Pancreas (tissue), 10 donors: ENCODE data around the gene PANK3. TPM values are rescaled to one million over a fixed set of nuclear protein-coding genes. Genes with fewer than 3 reads are reported as not detected.
"Not testable (repeated sequence)": the region's sequence is repeated elsewhere in the genome, so short reads cannot be mapped to it uniquely, and the experiment has no call there.

Experiments
- ATAC-seq, 4 donors: fragments of 200-7000 bp; cut with Tn5 transposase; one replicate each; pipeline versions ENCODE4 v1.8.0 to v1.9.1; 2020; ENCODE audit warnings: mild to moderate bottlenecking in 4 of 4, moderate library complexity in 4 of 4
- DNase-seq, 6 donors: peaks; one replicate each; pipeline ENCODE4 v3.0.0-alpha.2; 2020
- FAIRE-seq: peaks from 2 replicates; lab custom pipeline; 2012; peaks lifted over from hg19 to GRCh38; lab: Jason Lieb, UNC
- H3K27ac ChIP-seq, 4 donors: fragments of 200-600 bp; sonication (generic); 1 replicate in 3 of 4; 2 replicates in 1 of 4; pipeline versions ENCODE4 v1.5.0 to v1.8.0; 2020
- H3K27me3 ChIP-seq, 4 donors: fragments of 200-600 bp; one replicate each; pipeline ENCODE4 v1.8.0; 2021
- H3K36me3 ChIP-seq, 3 donors: fragments of 200-600 bp; sonication (generic) in 1 of 3; one replicate each; pipeline versions ENCODE4 v1.5.0 to v1.8.0; 2020 to 2021
- H3K4me1 ChIP-seq, 3 donors: fragments of 200-600 bp; one replicate each; pipeline ENCODE4 v1.8.0; 2021
- H3K4me3 ChIP-seq, 4 donors: fragments of 200-600 bp; sonication (generic) in 2 of 4; one replicate each; pipeline versions ENCODE4 v1.5.0 to v1.8.0; 2020 to 2021
- H3K9me3 ChIP-seq, 4 donors: fragments of 200-600 bp; one replicate each; pipeline ENCODE4 v1.8.0; 2021
- WGBS, 2 donors: extraction: QIAGEN DNeasy Blood & Tissue Kit; methylation state at CpG; one replicate each; pipeline ENCODE4 v1.1.7; 2013; 5-methylcytosine and 5-hydroxymethylcytosine counted together
- intact Hi-C, 3 donors: fragments of 100-400 bp; cut with DNase I; formaldehyde crosslinking; loops; one replicate each; pipeline versions ENCODE4 v1.11.1 to v1.14.2; 2022
- polyA plus RNA-seq, 2 donors: library from polyadenylated mRNA; stranded (reverse); fragments of 200-250 nt; gene quantifications; one replicate each; pipeline ENCODE4 v1.2.3, GENCODE V29; 2013
- total RNA-seq, 6 donors: library from RNA; stranded (reverse); fragmentation: NEBNext Ultra II Directional in 4 of 6; extraction: Animal tissue kit (Norgen Biotek cat#: 25700) in 4 of 6; gene quantifications; one replicate each; pipeline versions ENCODE4 v1.2.1 to v1.2.4, GENCODE V29; 2021 to 2023
- TF ChIP-seq, protein P1 (sequence below), 4 donors: fragments of 200-600 bp; sonication (generic) in 3 of 4; IDR thresholded peaks; one replicate each; pipeline versions ENCODE4 v1.5.0 to v1.8.0; 2021; ENCODE audit warnings: antibody characterized with exemption in 4 of 4
- donor health status: healthy with polysubstance abuse.
- donor health status: DM: no; HTN: no; CAD: no; lungs with moderate emphysema.
- donor health status: DM: no; HTN: no; CAD: no.
- donor health status: control.
- donor health status: control.
- donor health status: Bipolar disorder and iron deficiency.
- donor health status: DM: yes; HTN: yes; CAD: no.
- donor health status: DM: no; HTN: no; CAD: no.
- donor health status: DM: no; HTN: no; CAD: no.
- donor health status: DM: yes; HTN: yes; CAD: no.

The PANK3 gene
- total and polyA plus RNA-seq, 8 donors = 2.2 to 25.8 (median 16.5) TPM

DNA sequence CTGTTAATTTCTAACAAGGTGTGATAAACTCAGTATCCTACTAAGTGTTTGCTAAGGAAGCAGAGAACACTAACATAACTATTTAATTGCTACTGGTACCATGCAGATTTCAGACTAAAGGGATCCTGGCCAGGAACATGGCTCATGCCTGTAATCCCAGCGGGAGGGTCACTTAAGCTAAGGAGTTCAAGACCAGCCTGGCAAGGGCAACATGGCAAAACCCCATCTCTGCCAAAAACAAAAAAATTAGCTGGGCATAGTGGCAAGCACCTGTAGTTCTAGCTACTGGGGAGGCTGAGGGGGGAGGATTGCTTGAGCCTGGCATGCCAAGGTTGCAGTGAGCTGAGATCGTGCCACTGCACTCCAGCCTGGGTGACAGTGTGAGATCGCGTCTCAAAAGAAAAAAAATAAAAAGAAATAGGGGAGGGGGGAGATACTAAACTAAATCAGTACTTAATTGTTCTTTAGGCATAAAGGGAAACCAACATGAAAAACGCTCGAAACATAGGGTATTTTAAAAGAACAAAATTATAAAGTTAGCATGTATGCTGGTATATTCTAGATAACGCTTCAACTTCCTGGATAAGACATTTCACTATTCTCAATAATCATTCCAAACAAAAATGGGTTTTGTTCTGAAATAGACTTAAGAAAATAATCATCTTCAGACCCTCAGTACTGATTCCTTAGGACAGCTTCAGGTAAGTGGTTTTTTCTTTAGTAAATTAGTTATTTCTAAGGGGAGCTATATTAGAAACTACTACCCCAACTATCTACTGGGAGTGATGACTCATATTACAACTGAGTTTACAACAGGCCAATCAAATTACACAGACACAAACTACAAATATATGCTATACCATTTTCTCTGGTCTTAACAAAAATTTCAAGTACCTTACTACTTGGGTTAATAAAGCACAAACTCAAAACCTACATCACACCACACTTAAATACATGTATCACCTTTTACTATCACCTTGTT is 3.5 kb downstream of the PANK3 start:
- Histone ChIP-seq H3K27ac (no peak overlapping the region), H3K4me1 (peaks cover 0 to 11% (median 0%) of the 10 kb centered on the region in 3 donors), H3K4me3 (no peak overlapping the region), H3K9me3 (no peaks in the 10 kb centered on the region), H3K36me3 (no peaks in the 10 kb centered on the region), H3K27me3 (no peaks in the 10 kb centered on the region)
- 80 to 88% methylated on average over 7 of the region's 7 CpGs for WGBS, 2 donors
- TF ChIP-seq, protein P1, sequence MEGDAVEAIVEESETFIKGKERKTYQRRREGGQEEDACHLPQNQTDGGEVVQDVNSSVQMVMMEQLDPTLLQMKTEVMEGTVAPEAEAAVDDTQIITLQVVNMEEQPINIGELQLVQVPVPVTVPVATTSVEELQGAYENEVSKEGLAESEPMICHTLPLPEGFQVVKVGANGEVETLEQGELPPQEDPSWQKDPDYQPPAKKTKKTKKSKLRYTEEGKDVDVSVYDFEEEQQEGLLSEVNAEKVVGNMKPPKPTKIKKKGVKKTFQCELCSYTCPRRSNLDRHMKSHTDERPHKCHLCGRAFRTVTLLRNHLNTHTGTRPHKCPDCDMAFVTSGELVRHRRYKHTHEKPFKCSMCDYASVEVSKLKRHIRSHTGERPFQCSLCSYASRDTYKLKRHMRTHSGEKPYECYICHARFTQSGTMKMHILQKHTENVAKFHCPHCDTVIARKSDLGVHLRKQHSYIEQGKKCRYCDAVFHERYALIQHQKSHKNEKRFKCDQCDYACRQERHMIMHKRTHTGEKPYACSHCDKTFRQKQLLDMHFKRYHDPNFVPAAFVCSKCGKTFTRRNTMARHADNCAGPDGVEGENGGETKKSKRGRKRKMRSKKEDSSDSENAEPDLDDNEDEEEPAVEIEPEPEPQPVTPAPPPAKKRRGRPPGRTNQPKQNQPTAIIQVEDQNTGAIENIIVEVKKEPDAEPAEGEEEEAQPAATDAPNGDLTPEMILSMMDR (IDR thresholded peaks at IDR 0.05) = no peak
- ATAC-seq (no peak), DNase-seq (no peak), FAIRE-seq (no peak)
- intact Hi-C loops = no loop called here

DNA sequence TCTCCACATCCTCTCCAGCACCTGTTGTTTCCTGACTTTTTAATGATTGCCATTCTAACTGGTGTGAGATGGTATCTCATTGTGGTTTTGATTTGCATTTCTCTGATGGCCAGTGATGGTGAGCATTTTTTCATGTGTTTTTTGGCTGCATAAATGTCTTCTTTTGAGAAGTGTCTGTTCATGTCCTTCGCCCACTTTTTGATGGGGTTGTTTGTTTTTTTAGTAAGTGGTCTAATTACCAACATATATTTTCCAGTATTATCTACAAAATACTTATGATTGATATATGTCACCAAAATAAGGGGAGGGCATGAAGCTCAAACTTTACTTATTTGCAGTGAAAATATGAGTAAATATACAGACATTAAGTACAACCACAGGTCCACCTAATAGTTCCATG is 5.0 kb downstream of the PANK3 start:
- ATAC-seq, H3K36me3 ChIP-seq, H3K27me3 ChIP-seq, H3K27ac ChIP-seq, H3K4me1 ChIP-seq, intact Hi-C loops, H3K9me3 ChIP-seq, H3K4me3 ChIP-seq, DNase-seq, FAIRE-seq: not testable (repeated sequence)
- 100% methylated on average over 1 of the region's 1 CpG for WGBS, 2 donors

DNA sequence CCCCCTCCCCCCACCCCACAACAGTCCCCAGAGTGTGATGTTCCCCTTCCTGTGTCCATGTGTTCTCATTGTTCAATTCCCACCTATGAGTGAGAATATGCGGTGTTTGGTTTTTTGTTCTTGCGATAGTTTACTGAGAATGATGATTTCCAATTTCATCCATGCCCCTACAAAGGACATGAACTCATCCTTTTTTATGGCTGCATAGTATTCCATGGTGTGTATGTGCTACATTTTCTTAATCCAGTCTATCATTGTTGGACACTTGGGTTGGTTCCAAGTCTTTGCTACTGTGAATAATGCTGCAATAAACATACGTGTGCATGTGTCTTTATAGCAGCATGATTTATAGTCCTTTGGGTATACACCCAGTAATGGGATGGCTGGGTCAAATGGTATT is 5.5 kb downstream of the PANK3 start:
- 95 to 96% methylated on average over 1 of the region's 3 CpGs for WGBS, 2 donors
- intact Hi-C loops, H3K4me1 ChIP-seq, ATAC-seq, H3K27ac ChIP-seq, DNase-seq, FAIRE-seq, H3K36me3 ChIP-seq, H3K4me3 ChIP-seq, H3K27me3 ChIP-seq, H3K9me3 ChIP-seq: not testable (repeated sequence)

DNA sequence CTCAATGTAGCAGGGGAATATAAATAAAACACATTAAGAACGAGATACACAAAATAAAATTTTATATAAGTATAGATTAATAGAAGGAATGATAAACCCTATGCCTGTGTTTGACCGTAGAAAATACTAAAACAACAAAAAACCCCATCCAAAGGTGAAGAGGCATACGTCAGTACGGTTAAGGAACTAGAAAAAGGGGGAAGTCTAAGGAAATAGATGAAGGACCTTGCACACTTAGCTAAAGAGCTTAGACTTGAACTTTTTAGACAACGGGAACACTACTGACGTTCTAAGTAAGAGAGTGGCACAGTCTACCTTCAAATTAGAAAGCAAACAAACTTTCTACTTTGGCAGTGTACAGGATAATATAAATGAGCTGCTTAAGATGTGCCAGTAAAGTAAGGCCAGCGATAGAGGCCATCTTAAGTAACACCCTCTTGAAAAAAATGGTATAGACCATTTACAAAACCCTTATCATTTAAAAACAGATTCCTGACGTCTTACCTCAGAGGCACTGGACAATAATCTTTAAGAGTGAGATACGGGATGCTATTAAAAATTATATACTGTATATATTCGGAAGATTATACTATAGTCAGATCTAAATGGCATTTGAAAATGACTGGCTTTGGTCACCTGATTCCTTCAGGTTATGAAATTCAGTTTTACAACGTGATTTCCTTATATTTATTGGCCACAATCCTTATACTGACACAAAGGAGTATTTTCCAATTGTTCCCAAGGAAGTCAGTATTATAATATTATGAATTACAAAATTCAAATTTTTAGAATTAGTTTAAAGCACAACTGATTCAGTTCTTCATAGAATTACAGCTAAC is 8.5 kb downstream of the PANK3 start:
- intact Hi-C loops = no loop called here
- no peak for ATAC-seq
- WGBS, 2 donors = 83 to 89% methylated on average over 11 of the region's 11 CpGs
- Histone ChIP-seq H3K4me3 (no peak overlapping the region), H3K27ac (no peak overlapping the region), H3K9me3 (no peaks in the 10 kb centered on the region), H3K27me3 (no peaks in the 10 kb centered on the region), H3K4me1 (no peaks in the 10 kb centered on the region), H3K36me3 (peaks cover 0 to 11% (median 0%) of the 10 kb centered on the region in 3 donors)
- TF ChIP-seq, protein P1 (IDR thresholded peaks at IDR 0.05) = no peak
- no peak for DNase-seq
- no peak for FAIRE-seq

DNA sequence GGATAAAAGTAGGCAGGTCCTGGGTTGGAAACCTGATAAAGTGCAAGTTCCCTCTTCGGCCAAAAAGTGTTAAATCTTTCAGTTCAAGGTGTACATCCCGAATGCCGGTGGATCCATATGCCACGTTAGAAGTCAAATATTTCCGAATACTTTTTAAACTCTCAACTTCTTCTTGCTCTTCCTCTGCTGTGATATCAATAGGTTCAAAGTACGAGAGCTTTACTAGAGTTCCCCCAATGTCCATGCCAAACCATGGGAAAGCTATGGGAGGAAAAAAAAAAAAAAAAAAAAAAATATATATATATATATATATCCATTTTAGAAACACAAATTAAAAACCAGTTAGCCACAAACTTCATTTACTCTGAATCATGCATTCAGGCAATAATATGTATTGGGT is 10.4 kb downstream of the PANK3 start:
- H3K27ac ChIP-seq = no peak overlapping the region
- ATAC-seq (no peak), DNase-seq (no peak), FAIRE-seq (no peak)
- no peak overlapping the region for H3K4me3 ChIP-seq
- TF ChIP-seq, protein P1 (IDR thresholded peaks at IDR 0.05) = no peak
- H3K36me3 ChIP-seq = peaks cover 0 to 11% (median 0%) of the 10 kb centered on the region in 3 donors
- H3K4me1 ChIP-seq = no peaks in the 10 kb centered on the region
- intact Hi-C loops = no loop called here
- H3K9me3 ChIP-seq = no peaks in the 10 kb centered on the region
- no peaks in the 10 kb centered on the region for H3K27me3 ChIP-seq
- WGBS, 2 donors = 94 to 99% methylated on average over 6 of the region's 6 CpGs
